Gastroesophageal sphincter (tissue), 3 donors: ENCODE data around the gene PMAIP1.

Experiments
- EP300 ChIP-seq: sonication (generic); formaldehyde crosslinking; IDR thresholded peaks from one replicate; pipeline ENCODE4 v1.6.1; 2017; ENCODE audit warnings: antibody characterized with exemption, mild to moderate bottlenecking
- POLR2A ChIP-seq, 2 donors: fragments of 450-650 bp; IDR thresholded peaks; one replicate each; pipeline ENCODE4 v1.6.1; 2017; ENCODE audit warnings: antibody characterized with exemption in 2 of 2, mild to moderate bottlenecking in 2 of 2, moderate library complexity in 1 of 2
- POLR2AphosphoS5 ChIP-seq: sonication (generic); formaldehyde crosslinking; IDR thresholded peaks from one replicate; pipeline ENCODE4 v1.6.1; 2017; ENCODE audit warnings: antibody characterized with exemption
- TF ChIP-seq, protein P1 (sequence below), 4 experiments: fragments of 200-600 bp in 2 of 4; fragments of 450-650 bp in 2 of 4; sonication (generic) in 1 of 4; IDR thresholded peaks; one replicate each; pipeline ENCODE4 v1.5.1; 2017 to 2019; ENCODE audit warnings: antibody characterized with exemption in 4 of 4, mild to moderate bottlenecking in 2 of 4, moderate library complexity in 2 of 4

DNA sequence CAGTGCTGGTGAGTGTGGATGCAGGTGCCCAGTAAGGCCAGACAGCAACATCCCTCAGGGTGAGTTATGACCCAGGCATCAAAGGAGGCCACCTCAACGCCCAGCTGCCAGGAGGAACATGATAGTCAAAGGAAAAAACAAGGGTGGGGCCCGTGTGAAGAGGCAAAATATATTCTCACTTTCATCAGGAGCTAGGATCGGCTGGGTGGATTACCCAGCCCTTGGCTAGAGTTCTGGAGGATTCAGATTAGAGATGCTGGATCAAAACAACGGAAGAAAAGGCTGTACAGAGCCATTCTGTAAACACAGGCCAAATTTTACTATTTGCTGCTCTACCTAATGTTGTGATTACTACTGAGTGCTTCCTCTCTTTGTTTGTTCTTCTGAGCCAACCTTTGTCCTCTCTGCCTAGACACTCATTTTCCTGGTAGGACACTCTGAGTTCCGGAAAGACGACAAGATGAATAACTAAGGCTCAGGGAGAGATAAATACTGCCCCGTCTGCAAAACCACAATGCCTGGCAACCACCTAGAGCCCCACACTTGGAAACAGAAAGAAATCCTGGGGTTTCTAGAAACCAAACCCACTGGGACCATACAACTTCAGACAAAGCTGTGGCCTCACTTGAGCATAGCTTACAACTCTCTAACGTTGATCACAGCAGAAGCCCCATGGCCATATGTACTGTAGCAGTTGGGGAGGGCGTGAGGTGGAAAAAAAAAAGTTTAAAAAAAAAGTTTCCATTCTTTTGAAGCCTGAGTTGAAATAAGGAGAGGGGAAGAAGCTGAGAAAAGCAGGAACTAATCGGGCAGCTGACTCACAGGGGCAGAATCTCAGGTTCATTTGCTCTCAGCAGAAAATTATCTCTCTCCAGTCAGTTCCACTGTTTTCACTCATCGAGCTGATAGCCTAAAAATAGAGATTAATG is 17.8 kb upstream of the PMAIP1 start:
- TF ChIP-seq, protein P1, sequence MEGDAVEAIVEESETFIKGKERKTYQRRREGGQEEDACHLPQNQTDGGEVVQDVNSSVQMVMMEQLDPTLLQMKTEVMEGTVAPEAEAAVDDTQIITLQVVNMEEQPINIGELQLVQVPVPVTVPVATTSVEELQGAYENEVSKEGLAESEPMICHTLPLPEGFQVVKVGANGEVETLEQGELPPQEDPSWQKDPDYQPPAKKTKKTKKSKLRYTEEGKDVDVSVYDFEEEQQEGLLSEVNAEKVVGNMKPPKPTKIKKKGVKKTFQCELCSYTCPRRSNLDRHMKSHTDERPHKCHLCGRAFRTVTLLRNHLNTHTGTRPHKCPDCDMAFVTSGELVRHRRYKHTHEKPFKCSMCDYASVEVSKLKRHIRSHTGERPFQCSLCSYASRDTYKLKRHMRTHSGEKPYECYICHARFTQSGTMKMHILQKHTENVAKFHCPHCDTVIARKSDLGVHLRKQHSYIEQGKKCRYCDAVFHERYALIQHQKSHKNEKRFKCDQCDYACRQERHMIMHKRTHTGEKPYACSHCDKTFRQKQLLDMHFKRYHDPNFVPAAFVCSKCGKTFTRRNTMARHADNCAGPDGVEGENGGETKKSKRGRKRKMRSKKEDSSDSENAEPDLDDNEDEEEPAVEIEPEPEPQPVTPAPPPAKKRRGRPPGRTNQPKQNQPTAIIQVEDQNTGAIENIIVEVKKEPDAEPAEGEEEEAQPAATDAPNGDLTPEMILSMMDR (IDR thresholded peaks at IDR 0.05): no peak
- TF ChIP-seq POLR2AphosphoS5 (no peak), POLR2A (IDR thresholded peaks at IDR 0.05) (no peak), EP300 (no peak)
